HUDEP-2 (cell line): ENCODE measurements around the gene TDRD9.

Experiments used
- DNase-seq, 76 experiments: peaks; one replicate each; lab custom pipeline; 2025; ENCODE audit not compliant: unreplicated experiment in 76 of 76; lab: John Stamatoyannopoulos, UW

TDRD9 gene

DNA sequence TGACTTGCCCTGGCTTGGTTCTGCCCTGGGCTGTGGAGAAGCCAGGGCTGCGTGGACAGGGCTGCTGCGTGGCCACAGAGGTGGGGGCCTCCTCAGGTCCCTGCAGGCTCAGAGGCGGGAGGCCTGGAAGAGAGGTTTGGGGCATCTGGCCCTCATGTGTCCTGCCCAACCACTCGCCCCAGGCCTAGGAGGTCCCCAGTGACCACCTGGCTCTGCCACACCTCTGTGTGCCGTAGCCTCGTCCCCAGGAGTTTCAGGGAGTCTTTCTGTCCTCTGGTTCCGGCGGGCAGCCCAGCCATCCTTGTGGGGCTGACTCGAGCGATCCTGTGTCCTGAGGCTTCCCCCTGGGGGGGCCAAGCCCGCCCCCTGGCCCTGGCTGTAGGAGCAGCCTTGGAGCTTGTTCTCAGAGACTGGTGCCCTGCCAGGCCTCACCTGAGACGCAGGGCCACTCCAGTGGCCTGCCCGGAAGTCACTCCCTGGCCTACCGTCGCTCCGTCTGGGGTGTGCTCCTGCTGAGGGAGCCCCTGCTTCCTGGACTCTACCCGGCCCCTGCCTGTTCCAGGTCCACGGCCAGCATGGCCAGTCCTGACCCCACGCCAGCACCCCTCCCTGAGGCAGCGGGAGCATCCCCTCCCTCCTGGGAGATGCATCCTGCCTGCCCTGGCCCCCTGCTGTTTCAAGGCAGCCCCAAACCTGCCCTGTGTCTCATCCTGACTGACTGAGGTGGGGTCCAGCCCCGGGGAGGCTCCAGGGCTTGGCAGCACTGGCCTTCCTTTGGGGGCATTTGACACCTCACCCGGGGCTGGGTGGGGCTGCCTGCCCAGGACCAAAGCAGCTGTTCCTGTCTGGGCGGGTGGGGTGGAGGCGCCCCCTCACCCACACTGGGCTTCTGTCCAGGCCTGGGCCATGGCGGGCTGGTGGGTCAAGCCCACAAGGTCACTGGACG lies 171.1 kb downstream of the TDRD9 start:
- DNase-seq, result no peak

GRCh38 chr14:104100171-104101085 lies 172.2 kb downstream of the TDRD9 start:
- DNase-seq, result peak in 64 of 76 experiments; percentile 4 to 82 (median 42)

- DNase-seq, result peak in 13 of 76 experiments; percentile 13 to 66 (median 45)
Measured at GRCh38 chr14:104101086-104101621, 172.9 kb downstream of the TDRD9 start.

- DNase-seq, result peak in 19 of 76 experiments; percentile 5 to 48 (median 19)
Measured at GRCh38 chr14:104101651-104102281, 173.5 kb downstream of the TDRD9 start.
